Trophoblast cell (in vitro differentiated cells and primary cell): ENCODE data around the gene BRD9.

Source experiments
- DNase-seq, 2 donors: peaks; one replicate each; pipeline ENCODE4 v3.0.0-alpha.2; 2016
- H2AFZ ChIP-seq: 2 replicates; pipeline ENCODE4 v1.6.1; 2013; ENCODE audit warnings: low read length, moderate library complexity, mild to moderate bottlenecking; ENCODE audit not compliant: insufficient read depth, poor library complexity
- H2AK5ac ChIP-seq: 2 replicates; pipeline ENCODE4 v1.6.1; 2013; ENCODE audit warnings: mild to moderate bottlenecking, low read length
- H2BK120ac ChIP-seq: 2 replicates; pipeline ENCODE4 v1.6.1; 2013; ENCODE audit warnings: low read length, mild to moderate bottlenecking, moderate library complexity; ENCODE audit not compliant: insufficient read depth, poor library complexity
- H2BK12ac ChIP-seq: 2 replicates; pipeline ENCODE4 v1.6.1; 2013; ENCODE audit warnings: mild to moderate bottlenecking, low read length, moderate library complexity
- H2BK5ac ChIP-seq: 2 replicates; pipeline ENCODE4 v1.6.1; 2013; ENCODE audit warnings: low read length, low read depth, moderate library complexity, mild to moderate bottlenecking; ENCODE audit not compliant: poor library complexity
- H3K14ac ChIP-seq: 2 replicates; pipeline ENCODE4 v1.6.1; 2013; ENCODE audit warnings: mild to moderate bottlenecking, low read length
- H3K18ac ChIP-seq: 2 replicates; pipeline ENCODE4 v1.6.1; 2013; ENCODE audit warnings: mild to moderate bottlenecking, low read length
- H3K23ac ChIP-seq: 2 replicates; pipeline ENCODE4 v1.6.1; 2013; ENCODE audit warnings: low read length
- H3K27ac ChIP-seq: 2 replicates; pipeline ENCODE4 v1.5.1; 2013; ENCODE audit warnings: low read depth, mild to moderate bottlenecking, inconsistent platforms, low read length, moderate library complexity
- H3K27me3 ChIP-seq: 2 replicates; pipeline ENCODE4 v1.6.1; 2013; ENCODE audit warnings: inconsistent platforms, mild to moderate bottlenecking, low read length, moderate library complexity; ENCODE audit not compliant: insufficient read depth
- H3K36me3 ChIP-seq, 2 experiments: 1 replicate in 1 of 2; 2 replicates in 1 of 2; pipeline ENCODE4 v1.6.1; 2013; ENCODE audit warnings: low read length in 2 of 2, mild to moderate bottlenecking in 2 of 2, moderate library complexity in 1 of 2; ENCODE audit not compliant: insufficient read depth in 2 of 2, control insufficient read depth in 1 of 2
- H3K4ac ChIP-seq: 2 replicates; pipeline ENCODE4 v1.6.1; 2013; ENCODE audit warnings: low read depth, mild to moderate bottlenecking, low read length, moderate library complexity
- H3K4me1 ChIP-seq, 2 experiments: 1 replicate in 1 of 2; 2 replicates in 1 of 2; pipeline ENCODE4 v1.6.1; 2013; ENCODE audit warnings: low read length in 2 of 2, mild to moderate bottlenecking in 2 of 2, moderate library complexity in 1 of 2; ENCODE audit not compliant: insufficient read depth in 2 of 2, control insufficient read depth in 1 of 2
- H3K4me2 ChIP-seq: 2 replicates; pipeline ENCODE4 v1.6.1; 2013; ENCODE audit warnings: inconsistent platforms, mild to moderate bottlenecking, low read length, moderate library complexity
- H3K4me3 ChIP-seq: 2 replicates; pipeline ENCODE4 v1.5.1; 2013; ENCODE audit warnings: mild to moderate bottlenecking, low read depth, low read length, inconsistent platforms
- H3K79me1 ChIP-seq: one replicate; pipeline ENCODE4 v1.6.1; 2013; ENCODE audit warnings: low read length
- H3K79me2 ChIP-seq: 2 replicates; pipeline ENCODE4 v1.6.1; 2013; ENCODE audit warnings: low read length, mild to moderate bottlenecking; ENCODE audit not compliant: control insufficient read depth, insufficient read depth, poor library complexity
- H3K9ac ChIP-seq: 2 replicates; pipeline ENCODE4 v1.6.1; 2013; ENCODE audit warnings: mild to moderate bottlenecking, low read length
- H3K9me3 ChIP-seq: 2 replicates; pipeline ENCODE4 v1.6.1; 2013; ENCODE audit warnings: low read depth, mild to moderate bottlenecking, control low read depth, inconsistent platforms, low read length; ENCODE audit not compliant: insufficient read depth
- H4K12ac ChIP-seq: 2 replicates; pipeline ENCODE4 v1.6.1; 2013; ENCODE audit warnings: low read depth, mild to moderate bottlenecking, low read length, moderate library complexity
- H4K8ac ChIP-seq: 2 replicates; pipeline ENCODE4 v1.6.1; 2013; ENCODE audit warnings: low read depth, mild to moderate bottlenecking, low read length, moderate library complexity
- H4K91ac ChIP-seq: one replicate; pipeline ENCODE4 v1.6.1; 2013; ENCODE audit warnings: low read depth, mild to moderate bottlenecking, low read length, moderate library complexity
- WGBS: extraction: QIAGEN DNeasy Blood & Tissue Kit; methylation state at CpG from one replicate; pipeline ENCODE4 v1.1.7; 2013; ENCODE audit warnings: missing lambda C conversion rate; ENCODE audit not compliant: insufficient read length, insufficient coverage; ENCODE audit errors: extremely low coverage; 5-methylcytosine and 5-hydroxymethylcytosine counted together

BRD9 gene

DNA sequence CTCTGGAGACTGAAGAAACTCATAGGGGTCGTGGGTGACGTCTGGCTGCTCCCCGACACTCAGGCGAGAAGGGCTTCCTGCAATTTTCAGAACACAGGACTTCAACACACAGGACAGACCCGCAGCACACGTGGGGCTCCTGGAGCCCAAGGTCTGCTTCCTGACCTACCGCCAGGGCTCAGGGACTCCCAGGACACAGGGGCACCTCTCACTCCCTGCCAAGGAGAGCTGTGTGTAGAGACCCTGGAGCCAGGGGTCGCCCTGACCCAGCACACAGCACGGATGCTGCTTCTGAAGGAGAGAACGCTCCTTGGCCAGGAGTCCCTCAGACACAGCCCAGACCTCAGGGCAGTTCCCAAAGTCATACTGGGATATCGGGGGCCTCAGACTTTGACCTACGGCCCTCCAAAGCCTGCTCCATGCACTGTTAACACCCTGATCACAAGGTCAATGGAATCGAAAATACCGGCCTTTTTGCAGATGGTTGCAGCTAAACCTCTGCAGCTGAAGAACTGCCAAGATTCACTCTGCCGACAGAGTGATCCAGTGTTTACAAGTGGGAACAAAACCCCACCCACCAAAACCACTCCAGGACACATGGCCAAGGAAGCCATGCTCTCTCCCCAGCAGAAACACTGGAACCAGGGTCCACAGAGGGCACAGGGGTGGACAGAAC, 28.0 kb downstream of the BRD9 start:
- WGBS: no CpG with 5 or more reads among the region's 15 CpGs
- no peak for DNase-seq
- H3K36me3 ChIP-seq: peaks cover 62 to 76% of the 10 kb centered on the region in 2 experiments

DNA sequence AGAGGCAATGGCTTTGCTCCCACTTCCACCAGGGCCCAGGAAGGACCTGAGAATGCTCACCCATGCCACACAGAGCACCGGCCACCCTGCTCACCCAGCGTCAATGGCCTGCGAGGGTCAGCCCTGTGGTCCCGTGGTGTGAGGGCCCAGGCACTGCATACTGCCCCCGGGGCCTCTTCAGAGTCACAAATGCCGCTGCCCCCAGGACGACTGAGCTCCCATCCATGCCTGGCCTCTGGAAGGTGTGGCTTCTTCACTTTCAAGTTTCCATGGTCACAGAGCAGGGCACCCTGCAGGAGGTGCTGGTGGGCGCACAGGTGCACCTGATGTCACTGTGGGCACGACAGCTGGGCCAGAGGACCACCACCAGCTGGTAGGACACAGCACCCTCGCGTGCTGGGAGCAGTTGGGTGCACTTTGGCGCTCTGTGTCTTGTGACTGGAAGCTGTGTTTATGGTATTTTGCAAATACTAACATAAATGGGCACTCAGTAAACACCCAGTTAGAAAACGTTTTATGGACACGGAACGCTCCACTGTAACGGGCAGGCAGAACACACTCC, 29.3 kb downstream of the BRD9 start:
- no peaks in the 10 kb centered on the region for H3K79me2 ChIP-seq
- H2BK5ac ChIP-seq: no peak overlapping the region
- no peak for DNase-seq
- no peak overlapping the region for H3K4ac ChIP-seq
- H2AK5ac ChIP-seq: no peak overlapping the region
- peaks cover 2% of the 10 kb centered on the region for H3K9me3 ChIP-seq
- H4K91ac ChIP-seq: no peak overlapping the region
- no peaks in the 10 kb centered on the region for H3K27me3 ChIP-seq
- no peak overlapping the region for H2AFZ ChIP-seq
- no peak overlapping the region for H3K9ac ChIP-seq
- H3K36me3 ChIP-seq: peaks cover 53 to 67% of the 10 kb centered on the region in 2 experiments
- H3K4me3 ChIP-seq: no peak overlapping the region
- no peaks in the 10 kb centered on the region for H3K4me1 ChIP-seq
- no peak overlapping the region for H4K12ac ChIP-seq
- H2BK120ac ChIP-seq: no peak overlapping the region
- H3K14ac ChIP-seq: no peak overlapping the region
- H3K27ac ChIP-seq: no peak overlapping the region
- no peak overlapping the region for H3K4me2 ChIP-seq
- H3K23ac ChIP-seq: no peak overlapping the region
- no peak overlapping the region for H4K8ac ChIP-seq
- H3K79me1 ChIP-seq: no peaks in the 10 kb centered on the region
- H3K18ac ChIP-seq: no peak overlapping the region
- H2BK12ac ChIP-seq: no peak overlapping the region
- no CpG with 5 or more reads among the region's 16 CpGs for WGBS

More for the DNA sequence above, 28.0 kb downstream of the BRD9 start:
- Histone ChIP-seq H4K8ac (no peak overlapping the region), H3K18ac (no peak overlapping the region), H2AFZ (no peak overlapping the region), H3K14ac (no peak overlapping the region), H3K9ac (no peak overlapping the region), H3K4me2 (no peak overlapping the region), H3K79me1 (no peaks in the 10 kb centered on the region), H3K27me3 (no peaks in the 10 kb centered on the region), H3K9me3 (peaks cover 3% of the 10 kb centered on the region), H2BK12ac (no peak overlapping the region), H3K79me2 (no peaks in the 10 kb centered on the region), H3K4me3 (no peak overlapping the region), H4K12ac (no peak overlapping the region), H4K91ac (no peak overlapping the region), H3K4ac (no peak overlapping the region), H3K27ac (no peak overlapping the region), H2AK5ac (no peak overlapping the region), H2BK5ac (no peak overlapping the region), H2BK120ac (no peak overlapping the region), H3K23ac (no peak overlapping the region), H3K4me1 (no peaks in the 10 kb centered on the region)

DNA sequence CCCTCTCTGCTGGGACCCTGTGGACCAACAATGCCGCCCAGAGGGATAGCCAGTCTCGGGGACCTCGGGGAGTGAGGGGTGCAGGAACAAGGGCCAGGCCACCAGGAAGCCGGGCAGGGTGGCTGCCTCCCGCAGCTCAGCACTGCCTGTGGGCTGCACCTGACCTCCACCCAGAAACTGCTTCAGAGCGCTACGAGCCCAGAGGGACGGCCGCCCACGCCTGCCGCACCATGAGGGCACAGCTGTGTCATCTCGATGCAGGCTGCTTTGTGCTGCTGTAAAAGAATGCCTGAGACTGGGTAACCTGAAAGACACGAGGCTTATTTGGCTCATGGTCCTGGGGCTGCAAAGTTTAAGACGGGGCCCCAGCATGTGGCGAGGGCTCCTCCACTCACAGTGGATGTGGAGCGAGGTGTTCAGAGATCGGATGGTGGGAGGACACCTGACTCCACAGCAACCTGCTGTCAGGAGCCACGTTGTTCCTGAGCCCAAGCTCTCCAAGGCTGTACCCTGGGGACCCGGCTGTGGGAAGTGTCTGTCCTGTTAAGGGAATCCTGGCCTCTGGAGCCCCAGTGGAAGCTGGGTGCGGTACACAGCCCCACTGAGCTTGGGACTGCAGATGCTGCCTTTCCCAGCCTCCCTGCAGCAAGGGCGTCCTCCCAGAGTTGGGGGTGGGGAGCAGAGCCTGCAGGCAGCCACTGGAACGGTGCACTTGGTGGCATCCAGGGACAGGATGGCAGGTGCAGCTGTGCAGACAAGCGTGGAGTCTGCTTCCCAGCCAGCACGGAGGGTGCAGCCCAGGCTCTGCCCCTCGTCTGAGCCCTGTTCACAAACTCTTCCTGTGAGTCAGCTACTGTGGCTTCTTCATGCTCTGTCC, 30.0 kb downstream of the BRD9 start:
- no CpG with 5 or more reads among the region's 25 CpGs for WGBS
- no peak overlapping the region for H3K4ac ChIP-seq
- no peak overlapping the region for H3K18ac ChIP-seq
- H4K12ac ChIP-seq: no peak overlapping the region
- no peak overlapping the region for H3K4me3 ChIP-seq
- H3K4me2 ChIP-seq: no peak overlapping the region
- H4K8ac ChIP-seq: no peak overlapping the region
- peaks cover 2% of the 10 kb centered on the region for H3K9me3 ChIP-seq
- H3K23ac ChIP-seq: no peak overlapping the region
- no peak overlapping the region for H3K14ac ChIP-seq
- H4K91ac ChIP-seq: no peak overlapping the region
- peak; percentile 44 to 61 for DNase-seq
- H3K4me1 ChIP-seq: no peaks in the 10 kb centered on the region
- H3K36me3 ChIP-seq: peaks cover 48 to 60% of the 10 kb centered on the region in 2 experiments
- no peak overlapping the region for H2BK5ac ChIP-seq
- H3K79me1 ChIP-seq: no peaks in the 10 kb centered on the region
- no peak overlapping the region for H2BK12ac ChIP-seq
- no peak overlapping the region for H2BK120ac ChIP-seq
- no peak overlapping the region for H2AK5ac ChIP-seq
- no peak overlapping the region for H3K9ac ChIP-seq
- no peaks in the 10 kb centered on the region for H3K27me3 ChIP-seq
- H3K27ac ChIP-seq: no peak overlapping the region
- no peak overlapping the region for H2AFZ ChIP-seq
- H3K79me2 ChIP-seq: no peaks in the 10 kb centered on the region

DNA sequence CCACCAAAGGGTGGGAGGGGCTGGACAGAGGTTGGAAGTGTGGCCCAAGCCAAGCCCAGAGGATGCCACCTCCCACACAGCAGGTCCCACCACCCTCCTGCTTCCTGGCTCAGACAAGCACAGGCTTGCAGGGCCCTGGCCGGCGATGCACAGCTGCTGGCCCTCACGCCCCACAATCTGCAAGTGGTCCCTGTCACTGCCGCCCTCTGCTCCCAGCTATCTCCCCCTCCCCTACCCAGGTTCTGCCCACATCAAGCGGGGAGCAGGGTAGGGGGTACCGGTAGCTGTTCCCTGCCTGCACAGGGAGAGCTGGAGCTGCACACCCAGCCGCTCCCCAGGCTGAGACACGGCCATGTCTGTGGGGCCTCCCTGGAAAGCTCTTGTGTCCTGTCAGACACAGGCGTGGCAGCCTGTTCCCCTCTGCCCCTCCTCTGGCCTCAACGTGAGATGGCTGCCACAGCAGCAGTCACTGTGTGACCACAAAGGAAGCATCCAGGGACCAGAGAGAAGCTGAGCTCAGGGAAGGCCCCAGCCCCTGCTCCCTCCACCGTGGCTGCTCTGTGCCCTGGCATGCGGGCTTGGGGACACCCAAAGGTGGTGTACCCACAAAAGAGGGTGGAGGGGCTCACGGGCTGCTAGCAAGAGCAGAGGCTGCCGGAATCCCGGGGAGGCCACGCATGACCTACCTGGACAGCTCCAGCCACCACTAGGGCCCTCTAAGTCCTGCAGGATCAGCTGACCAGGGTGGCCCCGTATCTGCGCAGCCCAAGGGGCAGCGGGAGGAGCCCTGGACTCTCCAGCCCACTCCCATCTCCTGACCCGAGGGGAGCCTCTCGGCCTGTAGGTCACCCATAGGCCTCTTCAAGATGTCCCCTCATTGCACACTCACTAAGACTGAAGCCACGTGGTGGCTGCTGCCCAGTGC, 30.9 kb downstream of the BRD9 start:
- H2AFZ ChIP-seq: no peak overlapping the region
- H4K8ac ChIP-seq: no peak overlapping the region
- H3K4ac ChIP-seq: no peak overlapping the region
- no peak overlapping the region for H2BK12ac ChIP-seq
- H3K27ac ChIP-seq: no peak overlapping the region
- DNase-seq: no peak
- no peak overlapping the region for H3K14ac ChIP-seq
- no peak overlapping the region for H2BK120ac ChIP-seq
- no peak overlapping the region for H4K12ac ChIP-seq
- no peak overlapping the region for H3K23ac ChIP-seq
- H3K9ac ChIP-seq: no peak overlapping the region
- no peaks in the 10 kb centered on the region for H3K4me1 ChIP-seq
- H3K36me3 ChIP-seq: peaks cover 41 to 51% of the 10 kb centered on the region in 2 experiments
- H2AK5ac ChIP-seq: no peak overlapping the region
- no peak overlapping the region for H4K91ac ChIP-seq
- H3K9me3 ChIP-seq: peaks cover 4% of the 10 kb centered on the region
- no peaks in the 10 kb centered on the region for H3K79me2 ChIP-seq
- H3K4me3 ChIP-seq: no peak overlapping the region
- WGBS: no CpG with 5 or more reads among the region's 22 CpGs
- no peak overlapping the region for H3K4me2 ChIP-seq
- H3K18ac ChIP-seq: no peak overlapping the region
- H3K27me3 ChIP-seq: no peaks in the 10 kb centered on the region
- H2BK5ac ChIP-seq: no peak overlapping the region
- H3K79me1 ChIP-seq: no peaks in the 10 kb centered on the region
